IMR-90 (cell line): ENCODE data around the gene KRT38. TPM values are rescaled to one million over a fixed set of nuclear protein-coding genes. Genes with fewer than 3 reads are reported as not detected.
A peak's percentile ranks its signal among the peaks of the same experiment; 100 is the strongest.

Experiments used
- ATAC-seq: fragments of 200-7000 bp; cut with Tn5 transposase; 2 replicates; pipeline ENCODE4 v1.9.1; 2020; ENCODE audit warnings: low read depth, mild to moderate bottlenecking, moderate library complexity
- BruUV-seq: library from RNA; stranded (reverse); fragments of 400-500 nt; replicated peaks from 2 replicates; lab custom pipeline; 2021; lab: Mats Ljungman, UMichigan
- CTCF ChIA-PET: fragments of 300-600 bp; formaldehyde crosslinking; extraction: SDS; loops from one replicate; lab custom pipeline; 2021; ENCODE audit warnings: antibody characterized with exemption; lab: Yijun Ruan, JAX
- POLR2A ChIA-PET: fragments of 300-600 bp; sonication (Branson Sonifier 250); formaldehyde crosslinking; loops from one replicate; lab custom pipeline; 2022; ENCODE audit warnings: antibody characterized with exemption; ENCODE audit not compliant: unreplicated experiment; lab: Charles Lee
- DNase-seq: peaks from one replicate; pipeline ENCODE4 v3.0.0; 2013
- H2AFZ ChIP-seq: replicated peaks from 2 replicates; pipeline ENCODE3; 2013; ENCODE audit warnings: low read length, mild to moderate bottlenecking; ENCODE audit not compliant: poor library complexity
- H2AK5ac ChIP-seq: 2 replicates; pipeline ENCODE4 v1.6.1; 2013; ENCODE audit warnings: low read depth, low read length, inconsistent platforms
- H2AK9ac ChIP-seq: replicated peaks from 2 replicates; pipeline ENCODE3; 2013; ENCODE audit warnings: mild to moderate bottlenecking, low read depth, low read length, moderate library complexity; ENCODE audit not compliant: poor library complexity
- H2BK120ac ChIP-seq: 2 replicates; pipeline ENCODE4 v1.6.1; 2013; ENCODE audit warnings: low read depth, low read length, inconsistent platforms
- H2BK15ac ChIP-seq: 3 replicates; pipeline ENCODE4 v1.6.1; 2013; ENCODE audit warnings: low read depth, low read length, inconsistent platforms
- H2BK20ac ChIP-seq: 2 replicates; pipeline ENCODE4 v1.6.1; 2013; ENCODE audit warnings: low read depth, mild to moderate bottlenecking, inconsistent platforms, low read length, moderate library complexity
- H2BK5ac ChIP-seq: 2 replicates; pipeline ENCODE4 v1.6.1; 2013; ENCODE audit warnings: mild to moderate bottlenecking, low read depth, low read length, inconsistent platforms; ENCODE audit not compliant: poor library complexity, severe bottlenecking
- H3K14ac ChIP-seq: replicated peaks from 2 replicates; pipeline ENCODE4 v1.6.1; 2013; ENCODE audit warnings: low read depth, low read length, inconsistent platforms
- H3K18ac ChIP-seq: 2 replicates; pipeline ENCODE4 v1.6.1; 2013; ENCODE audit warnings: low read depth, low read length, control low read depth
- H3K23ac ChIP-seq: 2 replicates; pipeline ENCODE4 v1.6.1; 2013; ENCODE audit warnings: low read depth, low read length, inconsistent platforms
- H3K27ac ChIP-seq: 2 replicates; pipeline ENCODE4 v1.5.1; 2013; ENCODE audit warnings: mild to moderate bottlenecking, control low read depth, low read length; ENCODE audit not compliant: insufficient read depth
- H3K27me3 ChIP-seq: 2 replicates; pipeline ENCODE4 v1.6.1; 2013; ENCODE audit warnings: low read length; ENCODE audit not compliant: control insufficient read depth, insufficient read depth
- H3K36me3 ChIP-seq: 2 replicates; pipeline ENCODE4 v1.6.1; 2013; ENCODE audit warnings: low read length, mixed read lengths; ENCODE audit not compliant: control insufficient read depth, insufficient read depth
- H3K4ac ChIP-seq: 2 replicates; pipeline ENCODE4 v1.6.1; 2013; ENCODE audit warnings: low read depth, low read length, inconsistent platforms
- H3K4me1 ChIP-seq: 2 replicates; pipeline ENCODE4 v1.6.1; 2013; ENCODE audit warnings: low read length, mixed read lengths; ENCODE audit not compliant: control insufficient read depth, insufficient read depth
- H3K4me2 ChIP-seq: 2 replicates; pipeline ENCODE4 v1.6.1; 2013; ENCODE audit warnings: low read depth, mild to moderate bottlenecking, control low read depth, low read length, moderate library complexity
- H3K4me3 ChIP-seq: 2 replicates; pipeline ENCODE4 v1.5.1; 2013; ENCODE audit warnings: low read depth, mild to moderate bottlenecking, control low read depth, low read length, moderate library complexity; ENCODE audit not compliant: insufficient read depth
- H3K56ac ChIP-seq: 2 replicates; pipeline ENCODE4 v1.6.1; 2013; ENCODE audit warnings: low read length, inconsistent platforms; ENCODE audit not compliant: insufficient read depth; ENCODE audit errors: extremely low read depth
- H3K79me1 ChIP-seq, 2 experiments: 2 replicates each; pipeline ENCODE4 v1.6.1; 2013; ENCODE audit warnings: low read length in 2 of 2, inconsistent platforms in 1 of 2, low read depth in 1 of 2
- H3K9ac ChIP-seq: 2 replicates; pipeline ENCODE4 v1.6.1; 2013; ENCODE audit warnings: low read depth, low read length, control low read depth
- H3K9me1 ChIP-seq: 2 replicates; pipeline ENCODE4 v1.6.1; 2013; ENCODE audit warnings: low read length, inconsistent platforms; ENCODE audit not compliant: insufficient read depth
- H3K9me3 ChIP-seq: 2 replicates; pipeline ENCODE4 v1.6.1; 2013; ENCODE audit warnings: low read length; ENCODE audit not compliant: control insufficient read depth, insufficient read depth
- H4K20me1 ChIP-seq: 2 replicates; pipeline ENCODE4 v1.6.1; 2013; ENCODE audit warnings: low read length, inconsistent platforms; ENCODE audit not compliant: insufficient read depth
- H4K5ac ChIP-seq: 2 replicates; pipeline ENCODE4 v1.6.1; 2013; ENCODE audit warnings: mild to moderate bottlenecking, low read depth, low read length, control low read depth
- H4K8ac ChIP-seq, 2 experiments: 2 replicates each; pipeline ENCODE4 v1.6.1; 2013; ENCODE audit warnings: low read depth in 2 of 2, low read length in 2 of 2, control low read depth in 1 of 2, inconsistent platforms in 1 of 2
- H4K91ac ChIP-seq: 2 replicates; pipeline ENCODE4 v1.6.1; 2013; ENCODE audit warnings: low read depth, low read length, inconsistent platforms; ENCODE audit not compliant: insufficient read depth
- MAZ ChIP-seq: IDR thresholded peaks from 2 replicates; pipeline ENCODE4 v1.6.1; 2012; ENCODE audit warnings: low read depth, mild to moderate bottlenecking, low read length, improper control_type of control experiment, moderate library complexity, borderline replicate concordance
- POLR2A ChIP-seq: IDR thresholded peaks from 2 replicates; pipeline ENCODE4 v1.6.1; 2012; ENCODE audit warnings: mild to moderate bottlenecking, low read depth, low read length
- RCOR1 ChIP-seq: IDR thresholded peaks from 2 replicates; pipeline ENCODE4 v1.6.1; 2012; ENCODE audit warnings: mild to moderate bottlenecking, low read length, improper control_type of control experiment; ENCODE audit not compliant: insufficient replicate concordance
- SMC3 ChIP-seq: fragments of 150-350 bp; IDR thresholded peaks from 2 replicates; pipeline ENCODE4 v1.6.1; 2016; ENCODE audit warnings: low read depth, mild to moderate bottlenecking, antibody characterized with exemption, low read length, moderate library complexity
- WGBS, 2 experiments: methylation state at CpG; one replicate each; pipeline versions ENCODE4 v1.1.5 to v1.1.7; 2013; ENCODE audit warnings: missing lambda C conversion rate in 2 of 2; ENCODE audit not compliant: insufficient read length in 1 of 2; ENCODE audit errors: extremely low coverage in 2 of 2; 5-methylcytosine and 5-hydroxymethylcytosine counted together
- dilution Hi-C: fragments of 300-500 bp; cut with HindIII; formaldehyde crosslinking; loops from one replicate; pipeline ENCODE4 v1.14.3; 2018; ENCODE audit warnings: low sequenced_read_pairs; ENCODE audit not compliant: unreplicated experiment
- in situ Hi-C: fragments of 300-500 bp; cut with MboI; formaldehyde crosslinking; loops from 3 replicates; pipeline ENCODE4 v1.14.3; 2019; ENCODE audit warnings: low sequenced_read_pairs, inconsistent platforms, mixed read lengths
- intact Hi-C: fragments of 100-400 bp; cut with micrococcal nuclease; formaldehyde crosslinking; loops from 2 replicates; pipeline ENCODE4 v1.10.0; 2022
- polyA plus RNA-seq, 3 experiments: library from polyadenylated mRNA; depleted of rRNA; stranded (reverse); fragments of >200 nt; gene quantifications; 2 replicates each; pipeline ENCODE4 v1.2.3, GENCODE V29; 2012; ENCODE audit warnings: low replicate concordance in 1 of 3
- total RNA-seq: library from RNA; depleted of rRNA; stranded (reverse); fragments of >200 nt; gene quantifications from 2 replicates; pipeline ENCODE4 v1.2.3, GENCODE V29; 2012

The KRT38 gene
- total and polyA plus RNA-seq, 2 of the 4 experiments (the other 2 are of a cell fraction), result 0.09 TPM; not detected in 1

GRCh38 chr17:41419716-41420115, 21.1 kb downstream of the KRT38 start:
- H3K36me3 ChIP-seq, result no peaks in the 10 kb centered on the region
- no TSS peak for BruUV-seq
- POLR2A ChIA-PET, result no interaction called here
- ATAC-seq (no peak), DNase-seq (no peak)
- no peak overlapping the region for H2BK5ac ChIP-seq
- no peak overlapping the region for H3K4me2 ChIP-seq
- H2BK20ac ChIP-seq, result peak overlapping the region; percentile 93; the same call in 1 of the 2 replicates
- CTCF ChIA-PET, result interaction anchor here (1.9 kb wide), 1 partner anchor 129 kb away, joined by 4 read pairs; no protein-coding TSS in a partner anchor
- H3K14ac ChIP-seq, result peak overlapping the region; percentile 32
- intact Hi-C loops, result no loop called here
- dilution Hi-C loops, result no loop called here
- H3K4me1 ChIP-seq, result peaks cover 35% of the 10 kb centered on the region
- TF ChIP-seq SMC3, result no peak
- TF ChIP-seq RCOR1, result no peak
- no peak for TF ChIP-seq POLR2A
- TF ChIP-seq MAZ, result no peak
- no peak overlapping the region for H3K27ac ChIP-seq
- H4K5ac ChIP-seq, result peak overlapping the region; percentile 33; the same call in 1 of the 2 replicates
- H3K9me1 ChIP-seq, result peaks cover 29% of the 10 kb centered on the region
- no peak overlapping the region for H3K56ac ChIP-seq
- peak overlapping the region; percentile 63; the same call in 1 of the 2 replicates for H3K4ac ChIP-seq
- H2BK15ac ChIP-seq, result peak overlapping the region; percentile 89; the same call in 1 of the 3 replicates
- no peaks in the 10 kb centered on the region for H4K20me1 ChIP-seq
- no peak overlapping the region for H3K23ac ChIP-seq
- H4K91ac ChIP-seq, result peak overlapping the region; percentile 53
- H3K9me3 ChIP-seq, result no peaks in the 10 kb centered on the region
- peak overlapping the region; percentile 56 for H2AK5ac ChIP-seq
- H4K8ac ChIP-seq, result peak overlapping the region in 1 of 2 experiments; percentile 9; a peak in 1 of 4 replicates
- peak overlapping the region; percentile 79 for H2BK120ac ChIP-seq
- H3K4me3 ChIP-seq, result no peak overlapping the region
- H3K18ac ChIP-seq, result peak overlapping the region; percentile 16; the same call in 1 of the 2 replicates
- in situ Hi-C loops, result no loop called here
- no peak overlapping the region for H3K9ac ChIP-seq
- H3K27me3 ChIP-seq, result no peaks in the 10 kb centered on the region
- peak overlapping the region; percentile 0 for H2AK9ac ChIP-seq
- H2AFZ ChIP-seq, result no peak overlapping the region
- 86% methylated on average over 1 of the region's 4 CpGs; no CpG with 5 or more reads in 1 of the 2 experiments for WGBS, 2 experiments
- H3K79me1 ChIP-seq, result no peaks in the 10 kb centered on the region
